Activated gamma-delta T cell treated with Interleukin-2 at 50 U/mL for 16 hours (primary cell): ENCODE data around the gene SMCR8.
"Not testable (repeated sequence)": the region's sequence is repeated elsewhere in the genome, so short reads cannot be mapped to it uniquely, and the experiment has no call there.

Source experiments
- DNase-seq: peaks from one replicate; pipeline ENCODE4 v3.0.0-alpha.2; 2020

The SMCR8 gene

GRCh38 chr17:18319604-18320256 lies 4.6 kb downstream of the SMCR8 start:
- no peak for DNase-seq

DNA sequence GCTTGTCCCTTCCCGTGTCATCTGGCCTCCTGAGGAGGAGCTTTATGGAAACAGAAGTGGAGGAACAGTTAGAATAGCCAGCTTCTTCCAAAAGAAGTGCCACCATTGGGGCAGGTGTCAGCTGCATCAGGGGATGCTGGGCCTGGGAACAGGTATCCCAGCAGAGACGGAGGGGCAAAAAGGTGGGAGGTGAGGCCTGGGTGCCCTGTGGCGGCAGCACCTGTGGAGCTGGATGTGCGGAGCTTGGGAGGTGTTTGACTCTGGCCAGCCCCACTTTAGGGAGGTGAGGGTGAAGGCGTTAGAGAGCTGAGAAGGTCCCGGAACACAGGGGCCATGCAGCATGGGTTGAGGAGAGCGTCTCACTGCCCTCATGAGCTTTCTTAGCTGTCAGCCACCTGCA lies 5.2 kb downstream of the SMCR8 start:
- DNase-seq = no peak

DNA sequence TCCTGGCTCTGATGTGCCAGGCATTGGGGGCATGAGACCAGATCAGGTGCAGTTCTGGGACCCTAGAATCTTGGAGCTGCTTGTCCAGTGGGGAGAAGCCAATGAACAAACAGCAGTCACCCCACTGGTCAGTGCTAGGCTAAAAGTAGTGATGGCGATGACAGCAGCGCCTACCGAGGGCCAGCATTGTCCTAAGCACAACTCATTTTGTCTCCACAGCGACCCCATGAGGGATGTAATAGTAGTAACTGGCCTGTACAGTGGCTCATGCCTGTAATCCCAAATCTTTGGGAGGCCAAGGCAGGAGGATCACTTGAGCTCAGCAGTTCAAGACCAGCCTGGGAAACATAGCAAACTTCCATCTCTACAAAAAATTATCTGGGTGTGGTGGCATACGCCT lies 6.2 kb downstream of the SMCR8 start:
- no peak for DNase-seq

DNA sequence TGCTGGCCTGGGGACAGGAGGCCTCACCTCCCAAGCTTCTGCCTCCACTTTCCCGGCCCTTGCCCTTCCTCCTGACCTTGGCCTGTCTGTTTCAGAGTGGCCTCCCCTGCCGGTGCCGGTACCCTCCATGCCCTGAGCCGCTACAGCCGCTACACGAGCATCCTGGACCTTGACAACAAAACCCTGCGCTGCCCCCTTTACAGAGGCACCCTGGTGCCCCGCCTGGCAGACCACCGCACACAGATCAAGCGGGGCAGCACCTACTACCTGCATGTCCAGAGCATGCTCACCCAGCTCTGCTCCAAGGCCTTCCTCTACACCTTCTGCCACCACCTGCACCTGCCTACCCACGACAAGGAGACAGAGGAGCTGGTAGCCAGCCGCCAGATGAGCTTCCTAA lies 7.4 kb downstream of the SMCR8 start:
- no peak for DNase-seq

DNA sequence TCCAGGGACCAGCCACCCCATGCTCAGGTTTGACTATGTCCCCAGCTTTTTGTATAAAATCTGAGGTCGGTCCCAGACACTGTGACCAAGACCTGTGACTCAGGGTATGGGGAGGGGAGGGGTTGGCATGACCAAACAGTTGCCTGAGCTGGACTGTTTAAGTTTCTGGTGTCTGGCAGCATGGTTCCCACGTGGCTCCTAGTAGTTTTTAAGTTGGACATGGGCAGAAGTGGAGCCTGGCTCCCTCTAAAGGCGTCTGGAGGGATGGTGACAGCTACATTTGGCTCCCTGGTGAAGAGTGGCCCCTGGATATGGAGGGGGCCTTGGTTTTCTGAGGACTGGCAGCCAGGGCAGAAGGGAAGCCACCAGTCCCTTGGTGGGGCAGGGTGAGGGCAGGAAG lies 7.9 kb downstream of the SMCR8 start:
- DNase-seq = no peak

DNA sequence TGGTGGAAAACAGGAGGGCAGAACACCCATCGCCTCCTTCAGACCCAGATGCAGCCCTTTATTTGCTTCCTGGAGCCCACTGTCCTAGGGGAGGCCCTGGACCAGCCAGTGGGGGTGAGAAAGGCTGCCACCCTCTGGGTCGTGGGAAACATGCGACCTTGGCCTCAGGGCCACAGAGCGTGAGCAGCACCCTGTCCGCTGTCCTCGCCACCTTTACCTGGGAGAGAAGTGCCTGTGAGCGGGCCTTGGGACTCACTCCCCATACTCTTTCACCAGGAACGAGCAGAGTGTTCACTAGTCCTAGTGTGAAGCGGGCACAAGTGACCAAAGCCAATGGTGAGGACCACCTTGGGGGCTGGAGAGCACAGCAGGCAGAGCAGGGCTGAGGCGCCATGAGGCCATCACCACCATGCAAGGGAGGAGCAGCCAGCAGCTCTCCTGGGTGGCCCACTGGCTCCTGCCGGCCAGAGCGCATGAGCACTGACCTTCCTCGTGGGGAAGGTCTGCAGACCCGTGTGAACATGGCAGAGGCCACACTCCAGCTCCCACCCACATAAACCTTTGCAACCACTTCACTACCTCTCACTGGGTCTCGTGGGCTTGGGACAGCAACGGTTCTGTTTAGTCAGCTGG lies 8.5 kb downstream of the SMCR8 start:
- no peak for DNase-seq

- no peak for DNase-seq
These were observed 9.3 kb downstream of the SMCR8 start for GRCh38 chr17:18324140-18325050.

DNA sequence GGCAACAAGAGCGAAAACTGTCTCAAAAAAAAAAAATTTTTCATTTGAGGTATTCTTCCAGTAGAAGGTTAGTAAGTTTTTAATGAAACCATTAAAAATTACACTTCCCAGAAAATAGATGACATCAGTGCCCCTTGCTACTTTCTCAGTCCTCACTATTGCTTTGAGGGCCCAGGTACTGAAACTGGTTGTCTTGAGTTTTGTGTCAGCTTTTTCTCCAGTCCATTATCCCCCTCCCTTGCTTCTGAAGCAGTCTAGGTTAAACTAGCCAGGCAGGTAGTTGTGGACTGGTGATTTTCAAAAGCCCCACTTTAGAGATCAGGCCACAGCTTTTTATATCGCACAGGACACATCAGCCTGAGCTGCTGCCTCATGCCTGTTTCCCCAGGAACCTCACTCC lies 10.9 kb downstream of the SMCR8 start:
- DNase-seq = no peak

DNA sequence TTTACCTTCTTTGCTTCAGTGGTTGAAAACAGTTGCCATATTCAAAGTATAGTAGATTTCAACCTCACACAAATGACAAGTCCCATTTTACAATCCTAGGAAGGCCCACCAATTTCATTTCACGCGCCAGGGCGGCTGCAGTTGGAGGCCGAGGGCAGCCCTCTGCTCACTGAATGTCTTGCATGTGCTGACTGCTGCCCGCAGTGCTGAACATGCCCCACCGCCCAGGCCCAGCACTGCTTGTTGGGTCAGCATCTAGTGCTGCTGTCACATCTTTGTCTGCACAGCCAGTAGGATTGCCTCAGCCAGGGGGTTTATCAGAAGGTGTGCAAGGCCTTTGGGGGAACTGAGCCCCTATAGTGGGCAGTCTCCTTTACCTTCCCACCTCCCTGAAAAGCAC lies 11.5 kb downstream of the SMCR8 start:
- DNase-seq = no peak

GRCh38 chr17:18327093-18327492 lies 12.0 kb downstream of the SMCR8 start:
- no peak for DNase-seq

DNA sequence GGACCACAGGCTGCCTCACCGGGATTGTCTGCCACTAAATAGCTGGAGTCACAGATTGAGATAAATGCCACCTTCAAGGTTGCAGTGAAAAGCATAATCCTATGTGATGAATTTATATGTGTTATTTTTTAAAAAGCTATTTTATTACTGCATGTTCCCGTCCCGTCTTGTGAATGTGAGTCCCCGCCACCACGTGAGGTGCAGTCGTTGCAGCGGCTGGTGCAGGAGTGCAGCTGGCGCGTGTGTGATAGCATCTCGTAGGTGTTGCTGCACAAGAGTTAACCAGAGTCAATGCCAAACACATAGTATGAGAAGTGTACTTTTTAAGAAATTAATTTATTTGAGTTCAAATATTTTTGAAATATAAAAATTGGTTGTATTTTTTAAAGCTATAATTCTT lies 12.5 kb downstream of the SMCR8 start:
- DNase-seq = no peak

GRCh38 chr17:18328643-18329204 lies 13.6 kb downstream of the SMCR8 start:
- DNase-seq = no peak

DNA sequence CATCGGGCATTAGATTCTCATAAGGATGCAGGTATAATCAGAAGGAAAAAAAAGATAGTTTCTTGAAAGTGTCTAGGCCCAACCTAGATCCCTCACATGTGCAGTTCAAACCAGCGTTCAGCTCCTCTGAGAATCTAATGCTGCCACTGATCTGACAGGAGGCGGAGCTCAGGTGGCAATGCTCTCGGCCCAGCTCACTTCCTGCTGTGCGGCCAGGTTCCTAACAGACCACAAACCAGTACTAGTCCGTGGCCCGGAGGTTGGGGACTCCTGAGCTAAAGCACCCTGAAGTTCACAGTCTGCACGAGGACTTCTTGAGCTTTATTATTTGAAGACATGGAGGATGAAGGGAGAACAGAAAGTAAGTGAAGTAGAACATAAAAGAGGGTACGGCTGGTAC lies 16.8 kb downstream of the SMCR8 start:
- peak; percentile 15 for DNase-seq

DNA sequence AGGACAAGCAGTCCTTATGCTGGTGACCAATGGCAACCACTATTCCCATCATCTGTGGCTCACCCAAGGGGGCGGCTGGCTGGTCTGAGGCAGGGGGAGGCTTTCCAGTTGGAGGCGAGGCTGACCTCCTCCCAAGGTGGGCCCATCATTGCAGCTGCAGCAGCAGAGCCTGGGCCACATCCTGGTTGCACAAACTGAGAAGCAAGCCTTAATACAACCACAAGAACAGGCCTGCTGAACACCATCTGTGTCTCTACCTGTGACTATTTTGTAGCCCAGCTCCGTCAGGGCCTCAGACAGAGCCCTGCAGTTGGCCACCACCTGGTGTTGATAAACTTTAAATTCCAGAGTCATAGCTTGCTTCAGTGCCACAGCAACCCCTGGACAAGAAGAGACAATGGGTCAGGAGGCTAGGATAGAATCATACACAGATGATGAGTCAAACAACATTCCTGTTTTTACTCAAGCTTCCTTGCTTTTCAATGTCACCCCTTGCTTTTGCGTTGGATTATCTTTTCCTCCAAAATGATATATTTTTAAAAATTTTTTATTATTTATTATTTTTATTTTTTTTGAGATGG lies 17.9 kb downstream of the SMCR8 start:
- no peak for DNase-seq

- not testable (repeated sequence) for DNase-seq
These were observed 23.1 kb downstream of the SMCR8 start for GRCh38 chr17:18338158-18338557.

- DNase-seq = no peak
These were observed 24.8 kb downstream of the SMCR8 start for GRCh38 chr17:18339933-18340332.

- no peak for DNase-seq
These were observed 28.9 kb downstream of the SMCR8 start for GRCh38 chr17:18344021-18344420.

DNA sequence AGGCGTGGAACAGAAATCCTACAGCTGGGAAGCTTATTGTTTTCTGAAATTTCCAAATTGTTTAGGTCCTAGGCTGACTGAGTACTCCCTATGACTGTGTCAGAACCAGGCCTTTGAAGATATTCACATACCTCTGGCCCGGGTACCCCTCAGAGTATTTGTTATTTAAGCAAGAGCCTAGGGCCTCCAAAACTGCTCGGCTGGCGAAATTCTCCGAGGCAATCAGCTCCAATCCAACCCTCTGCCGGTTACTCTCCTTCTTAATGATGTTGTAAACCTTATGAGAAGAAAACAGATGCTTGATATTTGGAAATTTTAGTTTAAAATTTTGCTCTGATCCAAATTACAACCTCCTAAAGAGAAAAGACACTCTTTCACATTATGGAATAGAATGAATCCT lies 38.4 kb downstream of the SMCR8 start:
- DNase-seq = no peak

DNA sequence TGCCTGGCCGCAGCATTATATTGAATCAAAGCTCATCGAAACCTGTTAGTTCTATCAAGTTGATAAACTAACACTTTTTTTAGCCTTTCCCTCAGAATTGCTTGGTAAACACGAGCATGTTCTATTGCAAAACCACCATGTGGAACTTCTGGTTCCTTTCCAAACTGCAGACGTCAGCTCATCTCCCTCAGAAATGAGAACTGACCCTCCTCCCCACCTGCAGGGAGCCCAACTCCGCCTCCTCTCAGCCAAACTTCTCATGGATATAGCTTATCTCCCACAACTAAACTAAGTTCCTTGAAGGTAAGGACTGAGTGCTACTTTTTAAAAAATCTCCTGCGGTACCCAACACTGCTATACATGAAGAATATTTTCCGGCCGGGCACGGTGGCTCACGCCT lies 41.5 kb downstream of the SMCR8 start:
- DNase-seq = no peak

GRCh38 chr17:18360518-18360917 lies 45.4 kb downstream of the SMCR8 start:
- no peak for DNase-seq

GRCh38 chr17:18361837-18362697 lies 47.0 kb downstream of the SMCR8 start:
- no peak for DNase-seq

GRCh38 chr17:18362698-18363100 lies 47.6 kb downstream of the SMCR8 start:
- no peak for DNase-seq
